GM12891 (cell line): ENCODE results near the gene LDAH.

Source experiments
- PAX5 ChIP-seq: IDR thresholded peaks from 2 replicates; pipeline ENCODE4 v1.6.1; 2011; ENCODE audit warnings: low read length, moderate library complexity, mild to moderate bottlenecking; ENCODE audit not compliant: insufficient read depth, severe bottlenecking
- POLR2A ChIP-seq: IDR thresholded peaks from 2 replicates; pipeline ENCODE4 v1.6.1; 2011; ENCODE audit warnings: low read depth, low read length, control low read depth
- POLR2AphosphoS5 ChIP-seq: IDR thresholded peaks from 2 replicates; pipeline ENCODE4 v1.6.1; 2011; ENCODE audit warnings: low read depth, low read length, control low read depth
- SPI1 ChIP-seq: IDR thresholded peaks from 2 replicates; pipeline ENCODE4 v1.6.1; 2011; ENCODE audit warnings: low read depth, low read length, control low read depth
- TAF1 ChIP-seq: IDR thresholded peaks from 2 replicates; pipeline ENCODE4 v1.6.1; 2011; ENCODE audit warnings: low read depth, low read length, control low read depth

GRCh38 chr2:20643826-20644225 is 179.1 kb downstream of the LDAH start:
- TF ChIP-seq POLR2A (no peak), PAX5 (no peak), POLR2AphosphoS5 (no peak), SPI1 (no peak), TAF1 (no peak)
